Measurements from ENCODE around the gene MYRIP.
"Not testable (repeated sequence)": the region's sequence is repeated elsewhere in the genome, so short reads cannot be mapped to it uniquely, and the experiment has no call there.

MYRIP gene

DNA sequence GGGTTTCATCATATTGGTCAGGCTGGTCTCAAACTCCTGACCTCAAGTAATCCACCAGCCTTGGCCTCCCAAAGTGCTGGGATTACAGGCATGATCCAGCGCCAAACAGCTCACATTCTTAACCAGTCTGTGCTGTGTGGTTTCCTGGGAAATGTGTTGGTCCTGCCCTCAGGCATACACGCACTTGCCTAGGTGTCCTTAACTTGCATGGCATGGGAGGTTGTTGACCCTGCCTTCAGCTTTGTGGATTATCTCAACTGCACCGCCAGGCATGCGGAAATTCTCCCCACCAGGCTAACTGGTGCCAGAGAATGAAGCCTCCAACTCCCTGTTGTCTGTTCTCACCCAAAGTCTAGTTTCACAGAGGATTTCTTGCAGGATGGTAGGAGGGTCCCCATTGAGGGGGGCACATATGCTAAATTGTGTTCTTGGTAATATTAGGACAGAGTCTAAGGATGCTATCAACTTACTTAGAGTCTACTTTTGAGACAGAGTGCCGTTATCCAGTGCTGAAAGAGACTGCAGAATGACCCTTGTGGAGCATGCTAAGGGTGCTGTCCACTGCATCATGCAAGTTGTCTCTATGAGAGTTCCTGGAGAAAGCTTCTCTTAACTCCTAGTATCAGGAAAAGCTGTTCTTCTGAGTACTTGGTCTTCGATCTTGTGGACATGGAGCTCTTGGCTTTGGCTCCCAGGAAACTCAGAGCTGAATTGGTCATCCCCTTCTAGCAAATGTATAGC, 438.5 kb downstream of the MYRIP start:
- no peak for DNase-seq

DNA sequence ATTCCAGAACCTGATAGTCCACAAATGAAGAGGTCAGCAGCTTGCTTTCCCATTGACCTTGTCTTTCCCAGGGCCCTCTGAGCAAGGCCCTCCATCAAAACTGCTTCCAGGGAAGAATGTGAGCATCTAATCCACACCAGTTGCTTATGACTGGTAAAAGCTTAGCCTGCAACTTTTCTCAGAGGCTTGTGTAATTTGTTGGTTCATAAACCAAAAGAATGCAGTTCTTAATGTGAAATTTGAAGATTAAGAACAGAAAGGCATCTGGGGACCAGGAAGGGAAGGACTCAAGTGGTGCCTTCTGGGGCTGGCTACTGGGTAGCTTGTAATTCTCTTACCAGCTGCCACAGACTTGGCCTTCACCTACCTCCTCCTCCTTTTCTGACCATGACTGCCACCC, 439.2 kb downstream of the MYRIP start:
- no peak for DNase-seq

GRCh38 chr3:40249168-40249567, 439.8 kb downstream of the MYRIP start:
- no peak for DNase-seq

- no peak for DNase-seq
These were observed 445.1 kb downstream of the MYRIP start for GRCh38 chr3:40254491-40254890.

DNA sequence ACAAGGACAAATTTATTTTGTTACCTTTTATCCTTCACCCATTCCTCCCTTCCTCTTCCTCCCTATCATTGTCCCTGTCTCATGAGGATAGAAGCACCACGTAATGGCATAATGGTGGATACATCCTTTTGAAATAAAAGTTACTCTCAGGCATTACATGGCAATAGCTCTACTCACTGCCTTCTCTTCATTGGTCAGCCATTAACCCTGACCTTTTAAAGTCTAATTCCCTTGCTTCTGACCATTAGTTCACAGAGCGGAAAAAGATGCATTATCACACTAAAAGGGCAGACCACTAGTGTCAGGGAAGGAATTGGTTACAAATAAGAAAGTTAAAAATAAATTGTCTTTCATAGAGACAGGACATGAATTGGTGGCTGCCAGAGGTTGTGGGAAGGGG, 445.5 kb downstream of the MYRIP start:
- no peak for DNase-seq

DNA sequence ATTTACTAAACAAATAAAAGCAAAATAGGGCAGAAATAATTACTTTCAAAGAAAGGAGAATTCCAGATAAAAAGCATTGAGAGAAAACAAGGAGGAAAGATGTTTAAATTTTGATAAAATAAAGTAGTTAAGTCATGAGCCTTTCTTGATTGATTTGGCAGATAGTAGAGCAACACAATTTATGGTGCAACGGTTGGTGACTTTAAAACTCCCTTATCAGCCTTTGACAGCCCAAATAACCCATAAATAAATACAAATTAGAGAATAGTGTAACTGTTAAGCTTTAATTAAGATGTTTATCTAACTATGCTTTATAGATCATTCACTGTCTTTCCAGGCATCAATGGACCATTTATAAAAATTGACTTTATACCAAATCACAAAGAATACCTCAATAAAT, 446.1 kb downstream of the MYRIP start:
- no peak for DNase-seq

DNA sequence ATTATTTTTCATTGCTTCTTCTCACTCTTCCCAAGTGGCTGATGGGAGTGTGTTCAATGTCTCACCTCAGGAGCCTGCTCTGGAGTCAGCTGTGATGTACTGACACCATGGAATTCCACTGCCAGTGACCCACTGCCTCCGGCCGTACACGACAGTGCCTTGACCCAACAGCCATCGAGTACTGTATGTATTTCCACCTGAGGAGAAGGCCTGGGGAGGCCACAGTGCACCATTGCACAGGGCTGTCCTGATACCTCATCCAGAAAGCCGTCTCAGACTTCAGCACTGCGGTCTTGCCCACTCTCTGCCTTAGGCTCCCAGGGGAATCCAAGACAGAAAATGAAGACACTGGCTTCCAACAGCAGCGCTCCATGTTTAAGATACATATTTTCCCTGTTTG, 448.7 kb downstream of the MYRIP start:
- DNase-seq = no peak

DNA sequence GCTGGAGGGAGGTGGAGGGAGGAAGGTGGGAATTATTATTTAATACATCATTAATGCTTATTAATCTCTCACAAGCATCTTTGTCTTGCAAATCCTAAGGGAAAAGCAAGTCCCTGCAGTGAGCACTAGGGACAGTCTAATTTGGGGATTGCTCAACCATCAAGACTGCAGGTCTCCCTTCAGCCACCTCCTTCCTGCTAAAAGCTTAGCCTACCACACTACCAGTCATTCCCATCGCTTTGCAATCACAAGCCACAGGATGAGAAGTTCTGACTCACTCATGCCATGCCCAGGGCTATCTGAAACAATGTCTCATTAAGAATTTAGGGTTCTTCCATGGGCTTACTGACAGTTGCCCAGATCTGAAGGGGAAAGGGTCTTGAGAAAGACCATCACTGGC, 449.1 kb downstream of the MYRIP start:
- no peak for DNase-seq

DNA sequence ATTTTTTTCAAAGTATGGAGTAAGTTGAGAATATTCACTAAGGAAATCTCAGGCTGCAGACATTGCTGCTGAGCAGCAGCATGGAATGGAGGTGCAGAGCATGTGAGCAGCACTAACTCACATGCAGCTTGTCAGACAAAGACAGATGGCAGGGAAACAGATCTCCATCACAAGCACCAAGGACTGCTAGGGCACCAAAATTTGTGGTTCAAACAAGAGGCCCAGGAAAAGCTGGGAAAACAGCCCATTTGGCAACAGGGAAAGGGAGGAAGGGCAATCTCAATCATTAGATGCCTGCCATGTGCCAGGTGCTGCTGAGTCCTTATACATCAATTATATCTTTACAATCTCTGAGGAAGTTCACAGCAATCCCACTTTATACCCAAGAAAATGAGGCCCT, 452.9 kb downstream of the MYRIP start:
- DNase-seq = no peak

DNA sequence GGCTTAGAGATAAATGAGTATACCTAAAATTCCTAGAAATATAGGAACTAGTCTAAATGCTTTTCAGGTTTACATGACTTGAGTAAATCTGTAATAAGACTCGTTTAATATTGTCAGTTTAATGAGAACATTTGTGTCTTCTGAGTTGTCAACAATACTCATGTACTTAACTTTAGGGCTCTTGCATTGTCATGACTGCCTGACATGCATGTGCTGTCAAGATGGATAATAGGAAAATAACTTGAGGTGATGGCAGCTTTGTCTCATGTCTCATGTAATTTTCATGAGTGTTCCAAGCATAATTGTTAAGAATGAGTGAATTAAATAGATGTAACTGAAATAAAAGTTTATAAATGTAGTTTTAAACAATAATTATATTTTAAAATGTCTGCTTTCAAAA, 455.0 kb downstream of the MYRIP start:
- DNase-seq = no peak

DNA sequence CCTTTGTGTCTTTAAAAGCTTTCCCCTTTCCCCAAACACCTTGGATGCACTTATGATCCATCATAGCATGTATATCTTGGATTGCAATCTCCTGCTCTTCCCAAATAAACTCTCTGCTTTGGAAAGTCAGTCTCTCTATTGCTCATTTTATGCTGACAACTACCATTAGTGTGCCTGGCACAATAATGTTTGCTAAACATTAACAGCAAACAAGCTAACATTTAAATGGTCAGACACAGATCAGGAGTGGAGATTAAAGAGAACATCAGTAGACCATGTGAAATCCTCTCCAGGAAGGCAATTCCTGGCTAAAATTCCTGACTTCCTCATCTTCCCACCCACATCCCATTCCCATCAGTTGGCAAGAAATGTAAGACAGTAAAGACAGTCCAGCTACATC, 455.8 kb downstream of the MYRIP start:
- no peak for DNase-seq

DNA sequence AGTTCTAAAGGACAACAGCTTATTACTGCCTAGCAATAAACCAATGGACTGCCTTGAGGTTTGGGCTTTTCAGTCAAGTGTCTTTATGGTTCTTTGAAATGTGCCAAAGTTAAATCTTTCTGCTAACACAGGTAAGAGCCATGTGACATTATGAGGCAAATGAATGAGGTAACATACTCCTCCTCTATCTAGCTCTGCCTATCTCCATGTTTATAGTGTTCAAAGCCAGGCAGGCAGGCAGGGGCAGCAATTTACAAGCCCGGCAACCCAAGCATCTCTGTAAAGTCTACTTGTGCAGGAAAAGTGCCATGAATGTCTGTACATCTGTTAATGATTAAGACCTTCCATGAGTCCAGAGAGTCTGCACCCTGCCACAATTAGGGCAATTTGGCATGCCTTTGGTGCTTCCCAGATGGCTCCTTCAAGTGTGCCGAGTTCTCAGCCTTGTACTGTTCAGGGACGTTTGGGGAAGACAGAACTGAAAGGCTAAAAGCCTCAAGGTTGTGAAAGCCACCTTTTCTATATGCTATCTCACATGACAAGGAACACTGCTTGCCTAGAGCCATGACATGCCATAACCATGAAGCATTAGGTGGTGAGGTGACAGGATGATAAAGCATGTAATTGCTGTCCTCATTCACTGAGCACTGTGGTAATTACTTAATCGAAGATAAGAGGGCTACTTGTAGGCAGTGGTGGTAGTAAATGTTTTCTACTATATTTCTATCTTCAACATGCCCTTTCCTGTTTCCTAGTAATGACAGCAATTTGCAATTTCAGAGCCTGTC, 458.7 kb downstream of the MYRIP start:
- DNase-seq = no peak

GRCh38 chr3:40268802-40269524, 459.6 kb downstream of the MYRIP start:
- DNase-seq = no peak

DNA sequence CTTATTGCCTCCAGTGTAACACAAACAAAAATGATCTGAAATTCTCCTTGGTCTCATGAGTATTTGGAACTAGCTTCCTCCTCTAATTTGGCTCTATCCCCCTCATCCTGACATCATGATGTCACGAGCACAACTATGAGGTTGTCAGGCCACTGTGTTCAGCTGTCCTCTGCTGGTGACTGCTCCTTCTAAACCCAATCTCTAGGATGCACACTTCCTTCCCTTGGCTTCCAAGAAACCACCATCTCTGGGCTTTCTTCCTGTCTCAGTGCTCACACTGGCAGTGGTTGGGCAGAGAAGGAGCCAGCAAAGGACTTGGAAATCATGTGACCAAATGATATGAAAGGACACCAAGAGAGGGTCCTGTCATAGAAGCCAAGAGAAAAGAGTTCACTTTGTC, 469.4 kb downstream of the MYRIP start:
- DNase-seq = no peak

DNA sequence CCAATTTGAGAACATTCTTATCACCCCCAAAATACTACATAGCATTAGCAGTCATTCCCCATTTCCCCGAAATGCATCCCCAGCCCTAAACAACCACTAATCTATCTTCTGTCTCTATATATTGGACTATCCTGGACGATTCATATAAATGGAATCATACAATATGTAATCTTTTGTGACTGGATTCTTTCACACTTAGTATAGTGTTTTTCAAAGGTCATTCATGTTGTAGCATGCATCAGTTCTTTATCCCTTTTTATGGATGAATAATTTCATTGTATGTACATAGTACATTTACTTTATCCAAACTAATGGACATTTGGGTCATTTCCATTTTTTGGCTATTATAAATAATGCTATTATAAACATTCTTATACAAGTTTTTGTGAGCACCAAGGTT, 472.6 kb downstream of the MYRIP start:
- no peak for DNase-seq

- DNase-seq = not testable (repeated sequence)
These were observed 473.6 kb downstream of the MYRIP start for GRCh38 chr3:40283057-40283456.

- DNase-seq = no peak
These were observed 477.8 kb downstream of the MYRIP start for GRCh38 chr3:40287248-40287647.

DNA sequence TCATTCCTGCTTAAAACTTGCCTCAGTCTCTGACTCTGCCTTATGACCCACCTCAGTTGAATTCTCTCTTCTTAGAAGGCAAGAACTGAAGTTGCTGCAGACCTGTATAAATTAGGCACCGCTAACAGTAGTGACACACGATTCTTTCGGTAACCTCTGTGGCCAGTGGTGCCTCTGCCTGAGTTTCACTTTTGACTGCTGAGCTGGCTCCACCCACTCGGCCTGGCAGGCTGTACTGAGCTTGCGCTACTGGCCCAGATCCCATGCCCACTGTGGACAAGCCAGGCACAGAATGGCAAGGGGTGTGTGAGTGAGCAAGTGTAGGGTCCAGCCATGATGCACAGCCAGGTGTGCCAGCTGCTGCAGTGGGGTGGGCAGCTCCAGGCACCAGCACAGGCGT, 481.0 kb downstream of the MYRIP start:
- no peak for DNase-seq

DNA sequence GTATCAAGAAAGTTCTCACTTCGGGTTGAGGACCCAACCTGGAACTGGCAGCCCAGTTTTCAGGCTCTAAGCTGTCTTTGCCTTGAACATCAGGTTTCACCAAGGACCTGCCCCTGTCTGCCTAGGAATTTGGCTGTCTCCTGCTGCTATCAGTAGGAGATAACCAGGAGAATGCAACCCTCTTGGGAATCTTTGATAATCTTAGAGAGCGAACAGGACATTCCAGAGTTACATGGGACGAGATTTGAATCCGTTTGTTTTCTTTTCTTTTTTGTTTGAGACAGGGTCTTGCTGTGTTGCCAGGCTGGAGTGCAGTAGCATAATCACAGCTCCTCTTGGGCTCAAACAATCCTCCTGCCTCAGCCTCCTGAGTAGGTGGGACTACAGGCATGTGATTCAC, 482.1 kb downstream of the MYRIP start:
- DNase-seq = no peak

GRCh38 chr3:40292637-40293349, 483.4 kb downstream of the MYRIP start:
- DNase-seq = no peak

DNA sequence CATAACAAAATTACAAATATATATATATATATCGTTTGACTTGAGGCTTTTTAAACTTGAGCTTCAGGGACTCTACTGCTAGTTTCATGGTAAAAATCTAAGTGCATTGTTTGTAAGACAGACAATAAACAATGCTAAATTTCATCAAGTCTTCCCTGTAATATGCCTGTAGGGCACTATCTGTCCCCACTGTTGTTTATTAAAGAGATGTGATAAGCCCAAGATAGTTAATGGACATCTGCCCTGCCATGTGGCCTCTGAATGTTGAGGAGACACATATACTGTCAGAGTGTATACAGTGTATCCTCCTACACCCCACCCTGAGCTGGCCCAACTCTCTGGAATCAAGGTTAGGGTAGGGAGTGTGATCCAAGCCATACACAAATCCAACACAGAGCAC, 485.0 kb downstream of the MYRIP start:
- DNase-seq = no peak

DNA sequence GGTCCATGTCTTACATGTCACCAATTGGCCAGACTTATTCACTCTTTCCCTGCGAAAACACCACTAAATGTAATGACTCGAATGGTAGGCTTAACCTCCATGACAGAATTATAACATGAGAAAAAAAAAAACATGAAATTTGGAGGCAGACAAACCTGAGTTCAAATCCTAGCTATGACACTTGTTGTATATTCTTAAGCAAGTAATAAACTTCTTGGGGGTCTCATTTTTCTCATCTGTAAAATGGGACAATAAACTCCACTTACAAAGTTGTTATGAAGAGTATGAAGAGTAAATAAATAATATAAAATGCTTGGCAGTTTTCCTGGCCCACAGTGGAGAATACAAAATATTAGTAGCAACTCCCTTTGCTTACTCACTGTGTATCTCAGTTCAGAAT, 488.7 kb downstream of the MYRIP start:
- no peak for DNase-seq

DNA sequence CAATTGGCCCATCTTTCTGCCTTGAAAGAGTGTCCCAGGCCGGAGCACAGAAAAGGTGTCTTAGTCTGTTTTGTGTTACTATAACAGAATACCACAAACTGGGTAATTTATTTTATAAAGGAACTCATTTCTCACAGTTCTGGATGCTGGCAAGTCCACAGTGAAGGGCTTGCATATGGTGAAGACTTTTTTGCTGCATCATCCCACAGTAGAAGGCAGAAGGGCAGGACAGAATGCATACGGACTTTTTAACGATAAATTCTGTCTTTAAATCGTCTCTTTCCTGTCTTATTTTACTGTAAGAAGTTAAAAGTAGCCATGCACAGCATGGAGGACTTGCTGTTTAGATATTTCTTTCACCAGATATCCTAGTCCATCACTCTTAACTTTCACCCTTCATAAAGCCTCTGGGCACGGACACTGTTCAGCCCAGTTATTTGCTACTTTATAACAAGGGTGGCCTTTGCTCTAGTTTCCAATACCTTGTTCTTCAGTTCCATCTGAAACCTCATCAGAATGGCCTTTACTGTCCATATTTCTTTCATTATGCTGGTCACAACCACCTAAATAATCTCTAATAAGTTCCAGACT, 489.8 kb downstream of the MYRIP start:
- no peak for DNase-seq
